ENCODE measurements around the gene METTL2A. TPM values are rescaled to one million over a fixed set of nuclear protein-coding genes. Genes with fewer than 3 reads are reported as not detected.

The METTL2A gene
- total RNA-seq, result 9.9 and 14.4 TPM in 2 replicates

GRCh38 chr17:62423647-62424461, at the start of gene METTL2A:
Gene METTL2A (plus strand): TSS chr17:62423897. CDS start chr17:62423903, 6 bp downstream.

GRCh38 chr17:62380253-62380652, 43.4 kb upstream of the METTL2A start, which contains the start of gene EFCAB3:
Gene EFCAB3 (plus strand): TSS chr17:62380553. CDS start chr17:62382980, 2,427 bp downstream.

GRCh38 chr17:62478424-62478879, 54.8 kb downstream of the METTL2A start, which contains the start of gene TLK2:
Gene TLK2 (plus strand): TSS chr17:62478825. CDS start chr17:62481126, 2,301 bp downstream.

Other genes with a start within 250 kb of the METTL2A start
- gene EFCAB3, start 43.3 kb upstream of the METTL2A start, total RNA-seq, result not detected in 2 replicates
- gene TLK2, start 54.9 kb downstream of the METTL2A start, total RNA-seq, result 22.8 and 23.7 TPM in 2 replicates
- gene MRC2, start 203.8 kb downstream of the METTL2A start, total RNA-seq, result 300 and 438 TPM in 2 replicates